Keratinocyte (primary cell): ENCODE data around the gene ERGIC1.

Source experiments
- CTCF ChIP-seq, 3 experiments: IDR thresholded peaks in 1 of 3; conservative IDR thresholded peaks in 1 of 3; optimal IDR thresholded peaks in 1 of 3; 2 replicates in 2 of 3; 3 replicates in 1 of 3; pipeline versions ENCODE3 to v1.5.1; 2011; ENCODE audit warnings: low read length in 3 of 3, mild to moderate bottlenecking in 3 of 3, moderate library complexity in 2 of 3, control low read depth in 1 of 3, inconsistent platforms in 1 of 3; ENCODE audit not compliant: insufficient read depth in 2 of 3; ENCODE audit errors: extremely low read depth in 1 of 3
- EZH2 ChIP-seq: IDR thresholded peaks from one replicate; pipeline ENCODE4 v1.6.1; 2012; ENCODE audit warnings: inconsistent platforms, mild to moderate bottlenecking, low read length, moderate library complexity

GRCh38 chr5:172956228-172956627 lies 122.2 kb downstream of the ERGIC1 start:
- TF ChIP-seq EZH2 (no peak), CTCF (optimal IDR thresholded peaks at IDR 0.05 in 1 of 3, IDR thresholded peaks at IDR 0.05 in 1 of 3, conservative IDR thresholded peaks at IDR 0.05 in 1 of 3; ENCODE audit: extremely low read depth in 1 of 3, insufficient read depth in 2 of 3, low read length in 3 of 3) (no peak)
